ENCODE results near the gene PHC2. TPM values are rescaled to one million over a fixed set of nuclear protein-coding genes. Genes with fewer than 3 reads are reported as not detected.

The PHC2 gene
- total RNA-seq, 1 experiment from 2014 or later, result 176 TPM

GRCh38 chr1:33420870-33421775 is 9.8 kb downstream of the PHC2 start:
- no peak overlapping the region for H2AFZ ChIP-seq (ENCODE audit: low read depth, low read length, poor library complexity, severe bottlenecking)
- no TSS peak for BruUV-seq (replicated peaks)
- peaks cover 99% of the 10 kb centered on the region for H3K79me2 ChIP-seq (ENCODE audit: insufficient read depth, low read length)
- ChIA-PET RAD21 (ENCODE audit: low non-redundant PET in 1 of 2, low total read pairs in 2 of 2, uncharacterized antibody in 2 of 2, unreplicated experiment in 2 of 2) (no interaction called here), CTCF (no interaction called here), POLR2A (interaction anchor here (2.5 kb wide), 1 partner anchor 11 kb away, joined by 10 read pairs; the partner anchor contains the start of gene PHC2)
- TF ChIP-seq YY1 (IDR thresholded peaks at IDR 0.05; ENCODE audit: extremely low read depth, insufficient replicate concordance, low read depth, low read length) (no peak), SP1 (IDR thresholded peaks at IDR 0.05; ENCODE audit: low read depth) (0 out of 2 replicates have a peak, but pooled peaks have one; percentile 10), FOSL1 (IDR thresholded peaks at IDR 0.05; ENCODE audit: low read depth) (no peak)
- H3K9me2 ChIP-seq (ENCODE audit: insufficient read depth), result no peaks in the 10 kb centered on the region
- H3K27me3 ChIP-seq (ENCODE audit: insufficient read depth, low read length), result no peaks in the 10 kb centered on the region
- DNase-seq (ENCODE audit: low read depth, low spot score) (no peak), ATAC-seq (no peak)
- no peak overlapping the region for H3K4me3 ChIP-seq (replicated peaks in 1 of 2; ENCODE audit: low read depth in 1 of 2, low read length in 2 of 2)
- H4K20me1 ChIP-seq (ENCODE audit: insufficient read depth), result peaks cover 3% of the 10 kb centered on the region; the same call in 1 of the 2 replicates
- H3K27ac ChIP-seq (ENCODE audit: low read depth, low read length), result no peak overlapping the region
- peaks cover 22 to 38% of the 10 kb centered on the region in 2 experiments for H3K4me1 ChIP-seq (ENCODE audit: control insufficient read depth in 1 of 2, insufficient read depth in 2 of 2, low read length in 2 of 2)
- peaks cover 17 to 51% of the 10 kb centered on the region in 2 experiments for H3K36me3 ChIP-seq (ENCODE audit: control insufficient read depth in 1 of 2, insufficient read depth in 2 of 2, low read length in 2 of 2)
- peaks cover under 1 to 5% of the 10 kb centered on the region in 2 experiments; a peak in 1 of 4 replicates for H3K9me3 ChIP-seq (ENCODE audit: control insufficient read depth in 1 of 2, insufficient read depth in 1 of 2, low read depth in 1 of 2, low read length in 2 of 2)
- H3K4me2 ChIP-seq (ENCODE audit: low read length), result no peak overlapping the region
- no peak overlapping the region for H3K9ac ChIP-seq (ENCODE audit: low read length)
- intact Hi-C loops (cut with micrococcal nuclease), result no loop called here

- Histone ChIP-seq H4K20me1 (ENCODE audit: insufficient read depth) (peaks cover 14% of the 10 kb centered on the region), H3K9ac (ENCODE audit: low read length) (no peak overlapping the region), H3K36me3 (ENCODE audit: control insufficient read depth in 1 of 2, insufficient read depth in 2 of 2, low read length in 2 of 2) (peaks cover 13 to 46% of the 10 kb centered on the region in 2 experiments), H3K4me1 (ENCODE audit: control insufficient read depth in 1 of 2, insufficient read depth in 2 of 2, low read length in 2 of 2) (peaks cover 6 to 17% of the 10 kb centered on the region in 2 experiments; a peak in 3 of 4 replicates), H3K4me3 (replicated peaks in 1 of 2; ENCODE audit: low read depth in 1 of 2, low read length in 2 of 2) (no peak overlapping the region), H3K4me2 (ENCODE audit: low read length) (no peak overlapping the region), H3K9me3 (ENCODE audit: control insufficient read depth in 1 of 2, insufficient read depth in 1 of 2, low read depth in 1 of 2, low read length in 2 of 2) (peaks cover 6 to 13% of the 10 kb centered on the region in 2 experiments; a peak in 2 of 4 replicates), H3K9me2 (ENCODE audit: insufficient read depth) (no peaks in the 10 kb centered on the region), H3K27ac (ENCODE audit: low read depth, low read length) (no peak overlapping the region), H3K27me3 (ENCODE audit: insufficient read depth, low read length) (no peaks in the 10 kb centered on the region), H2AFZ (ENCODE audit: low read depth, low read length, poor library complexity, severe bottlenecking) (no peak overlapping the region), H3K79me2 (ENCODE audit: insufficient read depth, low read length) (peaks cover 99% of the 10 kb centered on the region)
- POLR2A ChIA-PET, result no interaction called here
- no TSS peak for BruUV-seq (replicated peaks)
- ATAC-seq, result no peak
- intact Hi-C loops (cut with micrococcal nuclease), result no loop called here
- CTCF ChIA-PET, result no interaction called here
- RAD21 ChIA-PET (ENCODE audit: low non-redundant PET in 1 of 2, low total read pairs in 2 of 2, uncharacterized antibody in 2 of 2, unreplicated experiment in 2 of 2), result no interaction called here
- DNase-seq (ENCODE audit: low read depth, low spot score), result no peak
- TF ChIP-seq ZBTB33 (IDR thresholded peaks at IDR 0.05; ENCODE audit: extremely low read depth, insufficient replicate concordance, low read length) (no peak), CBX3 (IDR thresholded peaks at IDR 0.05; ENCODE audit: low read depth) (no peak), MAX (IDR thresholded peaks at IDR 0.05) (no peak), POLR2AphosphoS5 (IDR thresholded peaks at IDR 0.05; ENCODE audit: low read depth, low read length) (no peak), TCF7L2 (IDR thresholded peaks at IDR 0.05; ENCODE audit: borderline replicate concordance, extremely low read depth, insufficient read depth, insufficient read length) (no peak), EGR1 (IDR thresholded peaks at IDR 0.05; ENCODE audit: low read depth) (no peak), JUND (IDR thresholded peaks at IDR 0.05) (no peak), EZH2phosphoT487 (IDR thresholded peaks at IDR 0.05; ENCODE audit: borderline replicate concordance) (no peak), CTCF (IDR thresholded peaks at IDR 0.05 in 2 of 3, conservative IDR thresholded peaks at IDR 0.05 in 1 of 3; ENCODE audit: borderline replicate concordance in 1 of 3, insufficient read depth in 1 of 3, low read depth in 2 of 3, low read length in 2 of 3) (no peak), ELF1 (IDR thresholded peaks at IDR 0.05; ENCODE audit: borderline replicate concordance, low read depth) (no peak), ATF3 (IDR thresholded peaks at IDR 0.05) (no peak), FOSL1 (IDR thresholded peaks at IDR 0.05; ENCODE audit: low read depth) (no peak), ZFX (IDR thresholded peaks at IDR 0.05) (no peak)
Measured at GRCh38 chr1:33418811-33419210, 12.1 kb downstream of the PHC2 start.

Data from HCT116 (cell line).